ENCODE results near the gene METTL15. TPM values are rescaled to one million over a fixed set of nuclear protein-coding genes. Genes with fewer than 3 reads are reported as not detected.

The METTL15 gene, protein sequence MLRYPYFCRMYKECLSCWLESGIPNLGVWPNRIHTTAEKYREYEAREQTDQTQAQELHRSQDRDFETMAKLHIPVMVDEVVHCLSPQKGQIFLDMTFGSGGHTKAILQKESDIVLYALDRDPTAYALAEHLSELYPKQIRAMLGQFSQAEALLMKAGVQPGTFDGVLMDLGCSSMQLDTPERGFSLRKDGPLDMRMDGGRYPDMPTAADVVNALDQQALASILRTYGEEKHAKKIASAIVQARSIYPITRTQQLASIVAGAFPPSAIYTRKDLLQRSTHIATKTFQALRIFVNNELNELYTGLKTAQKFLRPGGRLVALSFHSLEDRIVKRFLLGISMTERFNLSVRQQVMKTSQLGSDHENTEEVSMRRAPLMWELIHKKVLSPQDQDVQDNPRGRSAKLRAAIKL
- 1 to 10 TPM; 5.2 to 8.2 TPM for total RNA-seq

DNA sequence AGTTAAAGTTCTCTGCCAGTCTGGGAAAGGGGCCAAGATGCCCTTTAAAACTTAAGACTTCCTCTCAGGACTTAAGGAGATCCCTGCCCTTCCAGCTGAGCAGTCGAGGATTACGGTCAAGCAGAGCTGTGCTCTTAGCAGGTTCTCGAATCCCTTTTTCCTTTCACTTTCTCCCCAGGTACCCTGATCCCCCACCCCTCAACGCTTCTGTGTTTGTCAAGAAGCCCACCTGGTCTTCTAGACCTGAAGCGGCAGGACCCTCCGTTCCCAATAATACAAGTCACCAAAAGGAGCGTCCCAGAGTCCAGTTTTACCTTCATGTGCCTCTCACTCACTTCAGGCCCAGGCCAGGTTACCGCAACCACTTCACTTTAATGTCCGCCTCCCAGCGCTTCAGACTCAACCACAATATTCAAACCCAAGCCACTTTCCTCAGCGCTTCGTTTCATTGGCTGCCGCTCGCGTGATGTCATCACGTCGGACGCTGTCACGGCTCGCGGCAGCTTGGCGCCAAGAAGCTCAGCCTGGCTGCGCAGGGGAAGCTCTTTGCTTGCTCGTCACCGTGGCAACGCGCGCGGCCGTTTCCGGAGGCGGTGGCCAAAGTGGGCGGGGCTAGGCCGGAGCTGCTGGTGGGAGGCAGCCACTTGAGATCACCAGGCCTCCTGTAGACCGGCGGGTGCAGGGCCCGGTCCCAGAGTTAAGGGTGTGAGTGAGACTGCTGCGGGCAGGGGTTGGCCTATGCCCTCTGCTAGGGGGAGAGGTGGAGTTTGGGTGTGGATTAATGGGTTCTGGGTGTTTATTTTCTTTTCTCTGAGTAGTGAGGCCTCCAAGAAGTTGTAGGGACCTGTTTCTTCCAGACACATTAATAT is at the start of gene METTL15, which contains the start of gene KIF18A:
Gene METTL15 (plus strand): TSS at position 639 of the 869 bp plus-strand sequence. CDS start 4,947 bp downstream, outside the sequence.
Gene KIF18A (minus strand): TSS at position 407 of the 869 bp plus-strand sequence. CDS start 10,209 bp downstream, outside the sequence.
- H3K36me3 ChIP-seq (replicated peaks in 1 of 2; ENCODE audit: insufficient read depth in 1 of 2, low read depth in 2 of 2) = no peaks in the 10 kb centered on the region
- H3K4me3 ChIP-seq = peak within 1 kb of the TSS in 1 of 2 donors; percentile 50
- peaks cover 35% of the 10 kb centered on the region for H3K4me1 ChIP-seq
- 0% methylated on average over 35 to 38 of the region's 38 CpGs for WGBS, 2 donors
- intact Hi-C loops (cut with DNase I) = no loop called here
- H3K27ac ChIP-seq = peak within 1 kb of the TSS; percentile 57 to 81 (median 76)
- ATAC-seq = peak; percentile 98
- peak; percentile 41 to 94 (median 92) for TF ChIP-seq POLR2A (IDR thresholded peaks at IDR 0.05)
- TF ChIP-seq, protein P1, sequence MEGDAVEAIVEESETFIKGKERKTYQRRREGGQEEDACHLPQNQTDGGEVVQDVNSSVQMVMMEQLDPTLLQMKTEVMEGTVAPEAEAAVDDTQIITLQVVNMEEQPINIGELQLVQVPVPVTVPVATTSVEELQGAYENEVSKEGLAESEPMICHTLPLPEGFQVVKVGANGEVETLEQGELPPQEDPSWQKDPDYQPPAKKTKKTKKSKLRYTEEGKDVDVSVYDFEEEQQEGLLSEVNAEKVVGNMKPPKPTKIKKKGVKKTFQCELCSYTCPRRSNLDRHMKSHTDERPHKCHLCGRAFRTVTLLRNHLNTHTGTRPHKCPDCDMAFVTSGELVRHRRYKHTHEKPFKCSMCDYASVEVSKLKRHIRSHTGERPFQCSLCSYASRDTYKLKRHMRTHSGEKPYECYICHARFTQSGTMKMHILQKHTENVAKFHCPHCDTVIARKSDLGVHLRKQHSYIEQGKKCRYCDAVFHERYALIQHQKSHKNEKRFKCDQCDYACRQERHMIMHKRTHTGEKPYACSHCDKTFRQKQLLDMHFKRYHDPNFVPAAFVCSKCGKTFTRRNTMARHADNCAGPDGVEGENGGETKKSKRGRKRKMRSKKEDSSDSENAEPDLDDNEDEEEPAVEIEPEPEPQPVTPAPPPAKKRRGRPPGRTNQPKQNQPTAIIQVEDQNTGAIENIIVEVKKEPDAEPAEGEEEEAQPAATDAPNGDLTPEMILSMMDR (IDR thresholded peaks at IDR 0.05) = peak in 2 of 7 experiments; percentile 7 to 9
- peak; percentile 100 for DNase-seq
- H3K27me3 ChIP-seq = no peaks in the 10 kb centered on the region
- no peaks in the 10 kb centered on the region for H3K9me3 ChIP-seq

DNA sequence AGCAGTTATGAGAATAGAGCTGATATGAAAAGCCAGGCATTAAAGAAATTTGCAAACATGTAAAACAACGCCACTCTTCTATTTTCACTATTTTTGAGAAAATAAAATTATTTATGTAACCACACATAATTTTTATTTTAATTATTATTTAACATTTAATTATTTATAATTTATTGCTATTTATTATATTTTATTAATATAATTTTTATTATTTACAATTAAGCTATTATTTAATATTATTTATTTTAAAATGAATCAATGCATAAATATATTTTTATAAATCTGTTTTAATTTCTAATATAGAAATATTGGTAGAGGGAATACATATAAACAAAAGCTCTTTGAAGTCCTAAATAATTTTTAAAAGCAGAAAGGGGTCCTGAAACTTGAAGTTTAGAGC is 36.9 kb upstream of the METTL15 start:
- H3K27me3 ChIP-seq = no peaks in the 10 kb centered on the region
- TF ChIP-seq POLR2A (IDR thresholded peaks at IDR 0.05) = no peak
- TF ChIP-seq, protein P1 (IDR thresholded peaks at IDR 0.05) = no peak
- no peak overlapping the region for H3K27ac ChIP-seq
- ATAC-seq = no peak
- H3K36me3 ChIP-seq (replicated peaks in 1 of 2; ENCODE audit: insufficient read depth in 1 of 2, low read depth in 2 of 2) = no peaks in the 10 kb centered on the region
- no peak overlapping the region for H3K4me3 ChIP-seq
- no peak for DNase-seq
- 95 to 97% methylated on average over 1 of the region's 1 CpG for WGBS, 2 donors
- no peaks in the 10 kb centered on the region for H3K4me1 ChIP-seq
- intact Hi-C loops (cut with DNase I) = no loop called here
- no peaks in the 10 kb centered on the region for H3K9me3 ChIP-seq

DNA sequence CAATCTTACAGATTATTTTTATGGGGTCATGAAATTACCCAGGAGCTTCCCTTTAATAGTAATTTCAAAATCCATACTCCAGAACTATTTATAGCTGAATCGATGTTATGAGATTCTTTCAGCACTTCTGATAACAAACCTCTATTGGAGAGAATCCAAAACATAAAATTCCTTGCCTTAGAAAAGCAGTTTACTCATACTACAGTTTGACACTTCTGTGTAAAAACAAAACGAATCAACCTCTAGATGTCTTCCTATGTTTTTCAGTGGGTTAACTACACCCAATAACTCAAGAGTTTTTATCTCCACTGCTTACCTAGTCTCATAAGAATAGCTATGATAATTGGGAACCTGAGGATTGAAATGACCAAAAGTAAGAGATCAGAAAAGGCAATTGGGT is 35.9 kb upstream of the METTL15 start:
- intact Hi-C loops (cut with DNase I) = no loop called here
- no peak for ATAC-seq

DNA sequence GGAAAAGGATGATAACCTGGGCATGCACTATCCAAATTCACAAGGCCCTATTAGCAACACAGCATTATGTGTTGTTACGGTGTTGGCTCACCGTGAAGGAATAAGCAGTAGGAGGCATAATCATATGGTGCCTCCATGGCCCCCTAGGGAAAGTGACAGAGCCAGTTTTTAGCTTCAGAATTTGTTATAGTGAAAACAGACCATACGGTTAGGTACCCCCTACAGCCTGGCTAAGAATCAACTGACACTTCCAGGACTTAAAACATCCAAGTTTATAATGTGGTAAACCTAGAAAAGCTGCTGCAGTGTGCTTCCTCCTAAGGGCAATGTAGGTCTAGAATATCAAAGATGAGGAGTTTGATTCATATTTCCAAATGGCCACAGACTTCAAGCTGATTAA is 30.7 kb upstream of the METTL15 start:
- Histone ChIP-seq H3K4me1 (no peaks in the 10 kb centered on the region), H3K36me3 (replicated peaks in 1 of 2; ENCODE audit: insufficient read depth in 1 of 2, low read depth in 2 of 2) (no peaks in the 10 kb centered on the region), H3K9me3 (no peaks in the 10 kb centered on the region), H3K4me3 (no peak overlapping the region), H3K27me3 (no peaks in the 10 kb centered on the region), H3K27ac (no peak overlapping the region)
- DNase-seq (no peak), ATAC-seq (no peak)
- intact Hi-C loops (cut with DNase I) = no loop called here
- WGBS, 2 donors = 88 to 90% methylated on average over 3 of the region's 3 CpGs
- no peak for TF ChIP-seq POLR2A (IDR thresholded peaks at IDR 0.05)
- TF ChIP-seq, protein P1 (IDR thresholded peaks at IDR 0.05) = no peak

More for the DNA sequence above, 35.9 kb upstream of the METTL15 start:
- Histone ChIP-seq H3K27ac (no peak overlapping the region), H3K4me3 (no peak overlapping the region), H3K27me3 (no peaks in the 10 kb centered on the region), H3K4me1 (no peaks in the 10 kb centered on the region), H3K9me3 (no peaks in the 10 kb centered on the region), H3K36me3 (replicated peaks in 1 of 2; ENCODE audit: insufficient read depth in 1 of 2, low read depth in 2 of 2) (no peaks in the 10 kb centered on the region)
- DNase-seq = no peak
- WGBS, 2 donors = 13 to 17% methylated on average over 2 of the region's 2 CpGs
- TF ChIP-seq, protein P1 (IDR thresholded peaks at IDR 0.05) = no peak
- no peak for TF ChIP-seq POLR2A (IDR thresholded peaks at IDR 0.05)
